Vagina (tissue), 2 donors: ENCODE results near the gene IRF9. TPM values are rescaled to one million over a fixed set of nuclear protein-coding genes. Genes with fewer than 3 reads are reported as not detected.

Source experiments
- DNase-seq, 2 donors: peaks; one replicate each; pipeline ENCODE4 v3.0.0-alpha.2; 2017; ENCODE audit errors: extremely low spot score in 2 of 2
- H3K27ac ChIP-seq: fragments of 200-600 bp; sonication (generic); one replicate; pipeline ENCODE4 v1.5.1; 2019
- H3K27me3 ChIP-seq: fragments of 200-600 bp; sonication (generic); one replicate; pipeline ENCODE4 v1.5.1; 2019
- H3K36me3 ChIP-seq, 2 donors: fragments of 200-600 bp; sonication (generic); one replicate each; pipeline ENCODE4 v1.5.1; 2017 to 2019
- H3K4me1 ChIP-seq: fragments of 200-600 bp; sonication (generic); one replicate; pipeline ENCODE4 v1.5.1; 2019
- H3K4me3 ChIP-seq, 2 donors: fragments of 200-600 bp; sonication (generic); 1 replicate in 1 of 2; 2 replicates in 1 of 2; pipeline ENCODE4 v1.5.1; 2016 to 2019
- H3K9me3 ChIP-seq: fragments of 200-600 bp; sonication (generic); one replicate; pipeline ENCODE4 v1.5.1; 2019
- CTCF ChIP-seq, 3 experiments: fragments of 450-650 bp in 2 of 3; fragments of 200-600 bp in 1 of 3; sonication (generic) in 1 of 3; IDR thresholded peaks; one replicate each; pipeline ENCODE4 v1.5.1; 2017 to 2019; ENCODE audit warnings: antibody characterized with exemption in 3 of 3, mild to moderate bottlenecking in 2 of 3, moderate library complexity in 2 of 3
- POLR2A ChIP-seq, 2 donors: fragments of 450-650 bp; IDR thresholded peaks; one replicate each; pipeline ENCODE4 v1.6.1; 2017; ENCODE audit warnings: antibody characterized with exemption in 2 of 2, mild to moderate bottlenecking in 2 of 2, moderate library complexity in 2 of 2
- POLR2AphosphoS5 ChIP-seq, 2 donors: sonication (generic); formaldehyde crosslinking; IDR thresholded peaks; one replicate each; pipeline ENCODE4 v1.9.0; 2017; ENCODE audit warnings: antibody characterized with exemption in 2 of 2, mild to moderate bottlenecking in 2 of 2, low read depth in 1 of 2; ENCODE audit not compliant: insufficient read depth in 1 of 2
- intact Hi-C: fragments of 100-400 bp; cut with DNase I; formaldehyde crosslinking; loops from one replicate; pipeline ENCODE4 v1.15.1; 2023
- total RNA-seq: library from RNA; depleted of rRNA; stranded (reverse); fragments of >200 nt; gene quantifications from one replicate; pipeline ENCODE4 v1.2.3, GENCODE V29; 2016

The IRF9 gene
- total RNA-seq, 1 donor from 2014 or later: 55.0 TPM

- Histone ChIP-seq H3K27me3 (no peaks in the 10 kb centered on the region), H3K4me3 (no peak overlapping the region), H3K9me3 (no peaks in the 10 kb centered on the region), H3K27ac (no peak overlapping the region), H3K4me1 (no peaks in the 10 kb centered on the region), H3K36me3 (peaks cover 4 to 18% of the 10 kb centered on the region in 2 donors)
- no peak for DNase-seq
- TF ChIP-seq POLR2A (IDR thresholded peaks at IDR 0.05): no peak
- no peak for TF ChIP-seq CTCF (IDR thresholded peaks at IDR 0.05)
- intact Hi-C loops: no loop called here
Measured at GRCh38 chr14:24204163-24205146, 43.4 kb downstream of the IRF9 start.

GRCh38 chr14:24206260-24207103 lies 45.4 kb downstream of the IRF9 start:
- no peak overlapping the region for H3K27ac ChIP-seq
- H3K4me1 ChIP-seq: peaks cover 10% of the 10 kb centered on the region
- no peak overlapping the region for H3K4me3 ChIP-seq
- TF ChIP-seq POLR2AphosphoS5 (IDR thresholded peaks at IDR 0.05; ENCODE audit: insufficient read depth in 1 of 2, low read depth in 1 of 2): no peak
- no peak for TF ChIP-seq POLR2A (IDR thresholded peaks at IDR 0.05)
- TF ChIP-seq CTCF (IDR thresholded peaks at IDR 0.05): no peak
- DNase-seq: no peak
- no peaks in the 10 kb centered on the region for H3K27me3 ChIP-seq
- H3K36me3 ChIP-seq: peaks cover 4 to 28% of the 10 kb centered on the region in 2 donors
- no peaks in the 10 kb centered on the region for H3K9me3 ChIP-seq
- intact Hi-C loops: no loop called here

- no peaks in the 10 kb centered on the region for H3K9me3 ChIP-seq
- no peak for TF ChIP-seq POLR2AphosphoS5 (IDR thresholded peaks at IDR 0.05; ENCODE audit: insufficient read depth in 1 of 2, low read depth in 1 of 2)
- no peak for TF ChIP-seq CTCF (IDR thresholded peaks at IDR 0.05)
- no peak for TF ChIP-seq POLR2A (IDR thresholded peaks at IDR 0.05)
- peaks cover 4 to 26% of the 10 kb centered on the region in 2 donors for H3K36me3 ChIP-seq
- no peak for DNase-seq
- H3K27me3 ChIP-seq: no peaks in the 10 kb centered on the region
- H3K27ac ChIP-seq: no peak overlapping the region
- intact Hi-C loops: no loop called here
- peaks cover 17% of the 10 kb centered on the region for H3K4me1 ChIP-seq
- no peak overlapping the region for H3K4me3 ChIP-seq
Measured at GRCh38 chr14:24207104-24207551, 46.1 kb downstream of the IRF9 start.

GRCh38 chr14:24207625-24208024 lies 46.6 kb downstream of the IRF9 start:
- H3K36me3 ChIP-seq: peaks cover 4 to 26% of the 10 kb centered on the region in 2 donors

More at GRCh38 chr14:24207625-24208024, 46.6 kb downstream of the IRF9 start:
- no peak for TF ChIP-seq POLR2A (IDR thresholded peaks at IDR 0.05)
- TF ChIP-seq CTCF (IDR thresholded peaks at IDR 0.05): no peak
- no peak for TF ChIP-seq POLR2AphosphoS5 (IDR thresholded peaks at IDR 0.05; ENCODE audit: insufficient read depth in 1 of 2, low read depth in 1 of 2)
- H3K4me1 ChIP-seq: peaks cover 20% of the 10 kb centered on the region
- no peaks in the 10 kb centered on the region for H3K27me3 ChIP-seq
- H3K9me3 ChIP-seq: no peaks in the 10 kb centered on the region
- no peak overlapping the region for H3K27ac ChIP-seq
- no peak for DNase-seq
- intact Hi-C loops: no loop called here
- no peak overlapping the region for H3K4me3 ChIP-seq
